ENCODE results near the gene SMTNL2.
A peak's percentile ranks its signal among the peaks of the same experiment; 100 is the strongest.
"Not testable (repeated sequence)": the region's sequence is repeated elsewhere in the genome, so short reads cannot be mapped to it uniquely, and the experiment has no call there.

SMTNL2 gene

GRCh38 chr17:4587803-4588202, 3.5 kb downstream of the SMTNL2 start:
- peaks cover 54% of the 10 kb centered on the region for H3K27me3 Mint-ChIP-seq (ENCODE audit: low read depth, poor library complexity)
- no peak overlapping the region for H3K4me3 Mint-ChIP-seq

DNA sequence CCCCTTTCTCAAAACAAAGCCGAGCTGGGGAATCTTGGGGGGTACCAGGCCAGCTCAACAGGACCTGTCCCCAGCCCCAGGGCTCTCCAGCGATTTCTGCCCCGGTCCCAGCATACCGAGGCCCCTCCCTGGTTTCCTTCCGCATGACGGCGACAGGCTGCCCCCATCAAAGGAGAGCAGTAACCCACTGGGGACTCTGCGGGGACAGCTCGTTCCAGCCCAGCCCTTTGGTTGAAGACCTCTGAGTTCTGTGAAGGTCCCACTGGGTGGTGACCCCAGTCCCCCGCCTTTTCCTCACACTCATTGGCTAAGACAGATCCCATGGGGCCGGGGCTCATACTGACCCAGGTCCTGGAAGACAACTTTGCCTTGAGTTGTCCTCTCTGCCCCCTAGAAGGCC, 4.1 kb downstream of the SMTNL2 start:
- DNase-seq: no peak
- H3K9me3 Mint-ChIP-seq: no peaks in the 10 kb centered on the region
- peaks cover 74% of the 10 kb centered on the region for H3K4me1 Mint-ChIP-seq
- no peak overlapping the region for H3K27ac Mint-ChIP-seq
- H3K4me3 Mint-ChIP-seq: no peak overlapping the region
- H3K36me3 Mint-ChIP-seq (ENCODE audit: low read depth): no peaks in the 10 kb centered on the region
- TF ChIP-seq CTCF (IDR thresholded peaks at IDR 0.05): no peak
- H3K27me3 Mint-ChIP-seq (ENCODE audit: low read depth, poor library complexity): peaks cover 48% of the 10 kb centered on the region

More at GRCh38 chr17:4587803-4588202, 3.5 kb downstream of the SMTNL2 start:
- no peak for DNase-seq
- H3K9me3 Mint-ChIP-seq: no peaks in the 10 kb centered on the region
- no peak for TF ChIP-seq CTCF (IDR thresholded peaks at IDR 0.05)
- H3K36me3 Mint-ChIP-seq (ENCODE audit: low read depth): no peaks in the 10 kb centered on the region
- H3K27ac Mint-ChIP-seq: no peak overlapping the region
- peaks cover 79% of the 10 kb centered on the region for H3K4me1 Mint-ChIP-seq

DNA sequence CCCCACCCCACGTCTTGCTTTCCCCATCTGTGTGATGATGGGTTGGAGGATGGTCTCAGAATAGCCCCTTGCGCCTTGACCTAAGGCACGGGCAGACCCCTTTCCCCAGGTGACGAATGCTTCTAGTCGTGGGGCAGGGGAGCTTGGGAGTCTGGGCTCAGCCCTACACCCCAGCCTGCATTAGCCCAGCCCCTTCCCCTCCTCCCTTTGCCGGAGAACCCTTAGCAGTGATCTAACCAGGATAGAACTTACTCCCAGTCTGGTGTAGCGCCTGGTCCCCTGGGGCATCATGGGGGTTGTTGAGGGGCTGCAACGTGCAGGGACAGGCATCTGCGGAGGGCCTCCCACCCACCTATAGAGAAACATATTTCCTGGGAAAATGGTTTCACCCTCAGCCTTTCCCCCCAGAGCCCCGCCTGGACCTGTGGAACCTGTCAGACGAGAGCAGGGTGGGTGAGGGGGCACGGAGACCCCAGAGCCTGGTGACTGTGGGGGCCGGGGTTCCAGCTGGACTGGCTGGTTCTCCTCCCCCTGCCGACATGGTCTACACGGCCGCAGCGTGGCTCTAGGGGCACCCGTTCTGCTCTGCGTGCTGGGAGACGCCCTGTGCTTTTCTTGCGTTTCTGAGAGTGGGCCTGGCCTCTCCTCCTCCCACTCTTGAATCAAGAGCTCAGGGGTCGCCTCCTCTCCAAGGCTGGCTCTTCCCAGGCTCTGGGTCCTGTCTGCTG, 4.7 kb downstream of the SMTNL2 start:
- H3K27ac Mint-ChIP-seq: no peak overlapping the region
- peaks cover 41% of the 10 kb centered on the region for H3K27me3 Mint-ChIP-seq (ENCODE audit: low read depth, poor library complexity)
- DNase-seq: no peak
- no peak for TF ChIP-seq CTCF (IDR thresholded peaks at IDR 0.05)
- H3K4me1 Mint-ChIP-seq: peaks cover 73% of the 10 kb centered on the region
- no peaks in the 10 kb centered on the region for H3K9me3 Mint-ChIP-seq
- H3K4me3 Mint-ChIP-seq: no peak overlapping the region
- H3K36me3 Mint-ChIP-seq (ENCODE audit: low read depth): no peaks in the 10 kb centered on the region

GRCh38 chr17:4590042-4590441, 5.7 kb downstream of the SMTNL2 start:
- Mint-ChIP-seq H3K27me3 (ENCODE audit: low read depth, poor library complexity) (peaks cover 40% of the 10 kb centered on the region), H3K4me1 (peaks cover 77% of the 10 kb centered on the region), H3K27ac (peak overlapping the region; percentile 21)
- DNase-seq; H3K36me3 Mint-ChIP-seq (ENCODE audit: low read depth); H3K9me3 Mint-ChIP-seq; H3K4me3 Mint-ChIP-seq: not testable (repeated sequence)

DNA sequence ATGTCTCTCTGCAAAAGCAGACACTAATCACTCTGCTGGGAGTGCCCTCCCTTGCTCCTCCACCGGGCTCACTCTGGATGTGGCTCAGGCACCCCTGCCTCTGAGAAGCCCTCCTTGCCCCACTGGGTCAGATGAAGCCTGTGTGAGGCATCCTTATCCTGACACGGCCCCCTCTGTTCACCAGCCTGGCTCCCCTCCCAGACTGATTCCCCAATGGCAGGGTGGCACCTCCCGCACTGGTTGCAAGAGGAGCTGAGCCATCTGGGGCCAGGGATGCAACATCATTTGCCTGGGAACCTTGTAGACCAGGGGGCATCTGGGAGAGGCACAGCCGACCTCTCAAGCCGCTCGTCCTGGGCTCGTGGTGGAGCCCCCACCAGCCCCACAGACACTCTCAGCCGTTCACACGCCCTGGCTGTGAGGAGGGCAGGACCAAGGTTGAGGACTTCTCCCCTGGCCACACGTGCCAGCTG, 6.7 kb downstream of the SMTNL2 start:
- TF ChIP-seq CTCF (IDR thresholded peaks at IDR 0.05): no peak
- no peak overlapping the region for H3K27ac Mint-ChIP-seq
- H3K4me3 Mint-ChIP-seq: no peak overlapping the region
- DNase-seq: no peak
- H3K27me3 Mint-ChIP-seq (ENCODE audit: low read depth, poor library complexity): peaks cover 30% of the 10 kb centered on the region
- no peaks in the 10 kb centered on the region for H3K9me3 Mint-ChIP-seq
- peaks cover 72% of the 10 kb centered on the region for H3K4me1 Mint-ChIP-seq
- peaks cover 5% of the 10 kb centered on the region for H3K36me3 Mint-ChIP-seq (ENCODE audit: low read depth)

DNA sequence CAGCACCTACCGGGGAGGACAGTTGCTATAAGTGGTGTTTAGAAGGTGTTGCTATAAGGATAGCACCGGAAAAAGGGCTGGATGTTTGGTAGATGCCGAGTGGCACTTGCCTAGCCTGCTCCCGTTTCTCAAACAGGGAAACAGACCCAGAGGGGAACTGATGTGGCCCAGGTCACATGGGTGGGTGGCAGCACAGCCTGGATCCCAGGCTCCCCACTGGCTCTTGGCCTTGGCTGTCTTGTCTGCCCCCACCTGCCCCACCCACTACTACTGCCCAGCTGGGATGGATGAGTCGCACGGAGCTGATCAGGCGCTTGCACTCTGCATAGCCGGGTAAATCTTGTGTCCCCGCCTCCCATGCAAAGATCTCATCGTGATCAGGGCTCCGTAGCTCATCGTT, 7.2 kb downstream of the SMTNL2 start:
- H3K27ac Mint-ChIP-seq: no peak overlapping the region
- no peak for TF ChIP-seq CTCF (IDR thresholded peaks at IDR 0.05)
- H3K27me3 Mint-ChIP-seq (ENCODE audit: low read depth, poor library complexity): peaks cover 28% of the 10 kb centered on the region
- peaks cover 5% of the 10 kb centered on the region for H3K36me3 Mint-ChIP-seq (ENCODE audit: low read depth)
- DNase-seq: no peak
- no peaks in the 10 kb centered on the region for H3K9me3 Mint-ChIP-seq
- H3K4me1 Mint-ChIP-seq: peaks cover 67% of the 10 kb centered on the region
- H3K4me3 Mint-ChIP-seq: no peak overlapping the region
